IMR-90 (cell line): ENCODE measurements around the gene ARL4A. TPM values are rescaled to one million over a fixed set of nuclear protein-coding genes. Genes with fewer than 3 reads are reported as not detected.

ENCODE experiments used
- ATAC-seq: fragments of 200-7000 bp; cut with Tn5 transposase; 2 replicates; pipeline ENCODE4 v1.9.1; 2020; ENCODE audit warnings: low read depth, mild to moderate bottlenecking, moderate library complexity
- BruUV-seq: library from RNA; stranded (reverse); fragments of 400-500 nt; replicated peaks from 2 replicates; lab custom pipeline; 2021; lab: Mats Ljungman, UMichigan
- CTCF ChIA-PET: fragments of 300-600 bp; formaldehyde crosslinking; extraction: SDS; loops from one replicate; lab custom pipeline; 2021; ENCODE audit warnings: antibody characterized with exemption; lab: Yijun Ruan, JAX
- POLR2A ChIA-PET: fragments of 300-600 bp; sonication (Branson Sonifier 250); formaldehyde crosslinking; loops from one replicate; lab custom pipeline; 2022; ENCODE audit warnings: antibody characterized with exemption; ENCODE audit not compliant: unreplicated experiment; lab: Charles Lee
- DNase-seq: peaks from one replicate; pipeline ENCODE4 v3.0.0; 2013
- H2AFZ ChIP-seq: replicated peaks from 2 replicates; pipeline ENCODE3; 2013; ENCODE audit warnings: low read length, mild to moderate bottlenecking; ENCODE audit not compliant: poor library complexity
- H2AK5ac ChIP-seq: 2 replicates; pipeline ENCODE4 v1.6.1; 2013; ENCODE audit warnings: low read depth, low read length, inconsistent platforms
- H2AK9ac ChIP-seq: replicated peaks from 2 replicates; pipeline ENCODE3; 2013; ENCODE audit warnings: mild to moderate bottlenecking, low read depth, low read length, moderate library complexity; ENCODE audit not compliant: poor library complexity
- H2BK120ac ChIP-seq: 2 replicates; pipeline ENCODE4 v1.6.1; 2013; ENCODE audit warnings: low read depth, low read length, inconsistent platforms
- H2BK15ac ChIP-seq: 3 replicates; pipeline ENCODE4 v1.6.1; 2013; ENCODE audit warnings: low read depth, low read length, inconsistent platforms
- H2BK20ac ChIP-seq: 2 replicates; pipeline ENCODE4 v1.6.1; 2013; ENCODE audit warnings: low read depth, mild to moderate bottlenecking, inconsistent platforms, low read length, moderate library complexity
- H2BK5ac ChIP-seq: 2 replicates; pipeline ENCODE4 v1.6.1; 2013; ENCODE audit warnings: mild to moderate bottlenecking, low read depth, low read length, inconsistent platforms; ENCODE audit not compliant: poor library complexity, severe bottlenecking
- H3K14ac ChIP-seq: replicated peaks from 2 replicates; pipeline ENCODE4 v1.6.1; 2013; ENCODE audit warnings: low read depth, low read length, inconsistent platforms
- H3K18ac ChIP-seq: 2 replicates; pipeline ENCODE4 v1.6.1; 2013; ENCODE audit warnings: low read depth, low read length, control low read depth
- H3K23ac ChIP-seq: 2 replicates; pipeline ENCODE4 v1.6.1; 2013; ENCODE audit warnings: low read depth, low read length, inconsistent platforms
- H3K27ac ChIP-seq: 2 replicates; pipeline ENCODE4 v1.5.1; 2013; ENCODE audit warnings: mild to moderate bottlenecking, control low read depth, low read length; ENCODE audit not compliant: insufficient read depth
- H3K27me3 ChIP-seq: 2 replicates; pipeline ENCODE4 v1.6.1; 2013; ENCODE audit warnings: low read length; ENCODE audit not compliant: control insufficient read depth, insufficient read depth
- H3K36me3 ChIP-seq: 2 replicates; pipeline ENCODE4 v1.6.1; 2013; ENCODE audit warnings: low read length, mixed read lengths; ENCODE audit not compliant: control insufficient read depth, insufficient read depth
- H3K4ac ChIP-seq: 2 replicates; pipeline ENCODE4 v1.6.1; 2013; ENCODE audit warnings: low read depth, low read length, inconsistent platforms
- H3K4me1 ChIP-seq: 2 replicates; pipeline ENCODE4 v1.6.1; 2013; ENCODE audit warnings: low read length, mixed read lengths; ENCODE audit not compliant: control insufficient read depth, insufficient read depth
- H3K4me2 ChIP-seq: 2 replicates; pipeline ENCODE4 v1.6.1; 2013; ENCODE audit warnings: low read depth, mild to moderate bottlenecking, control low read depth, low read length, moderate library complexity
- H3K4me3 ChIP-seq: 2 replicates; pipeline ENCODE4 v1.5.1; 2013; ENCODE audit warnings: low read depth, mild to moderate bottlenecking, control low read depth, low read length, moderate library complexity; ENCODE audit not compliant: insufficient read depth
- H3K56ac ChIP-seq: 2 replicates; pipeline ENCODE4 v1.6.1; 2013; ENCODE audit warnings: low read length, inconsistent platforms; ENCODE audit not compliant: insufficient read depth; ENCODE audit errors: extremely low read depth
- H3K79me1 ChIP-seq, 2 experiments: 2 replicates each; pipeline ENCODE4 v1.6.1; 2013; ENCODE audit warnings: low read length in 2 of 2, inconsistent platforms in 1 of 2, low read depth in 1 of 2
- H3K9ac ChIP-seq: 2 replicates; pipeline ENCODE4 v1.6.1; 2013; ENCODE audit warnings: low read depth, low read length, control low read depth
- H3K9me1 ChIP-seq: 2 replicates; pipeline ENCODE4 v1.6.1; 2013; ENCODE audit warnings: low read length, inconsistent platforms; ENCODE audit not compliant: insufficient read depth
- H3K9me3 ChIP-seq: 2 replicates; pipeline ENCODE4 v1.6.1; 2013; ENCODE audit warnings: low read length; ENCODE audit not compliant: control insufficient read depth, insufficient read depth
- H4K20me1 ChIP-seq: 2 replicates; pipeline ENCODE4 v1.6.1; 2013; ENCODE audit warnings: low read length, inconsistent platforms; ENCODE audit not compliant: insufficient read depth
- H4K5ac ChIP-seq: 2 replicates; pipeline ENCODE4 v1.6.1; 2013; ENCODE audit warnings: mild to moderate bottlenecking, low read depth, low read length, control low read depth
- H4K8ac ChIP-seq, 2 experiments: 2 replicates each; pipeline ENCODE4 v1.6.1; 2013; ENCODE audit warnings: low read depth in 2 of 2, low read length in 2 of 2, control low read depth in 1 of 2, inconsistent platforms in 1 of 2
- H4K91ac ChIP-seq: 2 replicates; pipeline ENCODE4 v1.6.1; 2013; ENCODE audit warnings: low read depth, low read length, inconsistent platforms; ENCODE audit not compliant: insufficient read depth
- BHLHE40 ChIP-seq: fragments of 150-350 bp; IDR thresholded peaks from 2 replicates; pipeline ENCODE4 v1.6.1; 2016; ENCODE audit warnings: mild to moderate bottlenecking, low read depth, low read length
- CEBPB ChIP-seq: IDR thresholded peaks from 2 replicates; pipeline ENCODE4 v1.6.1; 2012; ENCODE audit warnings: low read depth, low read length, improper control_type of control experiment
- CHD1 ChIP-seq: IDR thresholded peaks from 2 replicates; pipeline ENCODE4 v1.6.1; 2012; ENCODE audit warnings: low read depth, low read length, improper control_type of control experiment
- CTCF ChIP-seq: conservative IDR thresholded peaks from 2 replicates; pipeline ENCODE4 v1.5.1; 2012; ENCODE audit warnings: mild to moderate bottlenecking, low read depth, low read length, improper control_type of control experiment
- ELK1 ChIP-seq: fragments of 150-350 bp; IDR thresholded peaks from 2 replicates; pipeline ENCODE4 v1.6.1; 2016; ENCODE audit warnings: low read depth, mild to moderate bottlenecking, low read length, moderate library complexity, borderline replicate concordance
- FOS ChIP-seq: fragments of 150-350 bp; IDR thresholded peaks from 2 replicates; pipeline ENCODE4 v1.6.1; 2016; ENCODE audit warnings: low read depth, low read length
- MAFK ChIP-seq: IDR thresholded peaks from 2 replicates; pipeline ENCODE4 v1.6.1; 2012; ENCODE audit warnings: low read depth, low read length, improper control_type of control experiment
- MAZ ChIP-seq: IDR thresholded peaks from 2 replicates; pipeline ENCODE4 v1.6.1; 2012; ENCODE audit warnings: low read depth, mild to moderate bottlenecking, low read length, improper control_type of control experiment, moderate library complexity, borderline replicate concordance
- NFE2L2 ChIP-seq: fragments of 150-350 bp; IDR thresholded peaks from 2 replicates; pipeline ENCODE4 v1.6.1; 2016; ENCODE audit warnings: low read depth, mild to moderate bottlenecking, low read length
- POLR2A ChIP-seq: IDR thresholded peaks from 2 replicates; pipeline ENCODE4 v1.6.1; 2012; ENCODE audit warnings: mild to moderate bottlenecking, low read depth, low read length
- RAD21 ChIP-seq: IDR thresholded peaks from 2 replicates; pipeline ENCODE4 v1.6.1; 2012; ENCODE audit warnings: low read length, improper control_type of control experiment
- RCOR1 ChIP-seq: IDR thresholded peaks from 2 replicates; pipeline ENCODE4 v1.6.1; 2012; ENCODE audit warnings: mild to moderate bottlenecking, low read length, improper control_type of control experiment; ENCODE audit not compliant: insufficient replicate concordance
- RFX5 ChIP-seq: IDR thresholded peaks from 2 replicates; pipeline ENCODE4 v1.8.0; 2012; ENCODE audit warnings: low read depth, mild to moderate bottlenecking, low read length, moderate library complexity
- SMC3 ChIP-seq: fragments of 150-350 bp; IDR thresholded peaks from 2 replicates; pipeline ENCODE4 v1.6.1; 2016; ENCODE audit warnings: low read depth, mild to moderate bottlenecking, antibody characterized with exemption, low read length, moderate library complexity
- WGBS, 2 experiments: methylation state at CpG; one replicate each; pipeline versions ENCODE4 v1.1.5 to v1.1.7; 2013; ENCODE audit warnings: missing lambda C conversion rate in 2 of 2; ENCODE audit not compliant: insufficient read length in 1 of 2; ENCODE audit errors: extremely low coverage in 2 of 2; 5-methylcytosine and 5-hydroxymethylcytosine counted together
- dilution Hi-C: fragments of 300-500 bp; cut with HindIII; formaldehyde crosslinking; loops from one replicate; pipeline ENCODE4 v1.14.3; 2018; ENCODE audit warnings: low sequenced_read_pairs; ENCODE audit not compliant: unreplicated experiment
- in situ Hi-C: fragments of 300-500 bp; cut with MboI; formaldehyde crosslinking; loops from 3 replicates; pipeline ENCODE4 v1.14.3; 2019; ENCODE audit warnings: low sequenced_read_pairs, inconsistent platforms, mixed read lengths
- intact Hi-C: fragments of 100-400 bp; cut with micrococcal nuclease; formaldehyde crosslinking; loops from 2 replicates; pipeline ENCODE4 v1.10.0; 2022
- polyA plus RNA-seq, 3 experiments: library from polyadenylated mRNA; depleted of rRNA; stranded (reverse); fragments of >200 nt; gene quantifications; 2 replicates each; pipeline ENCODE4 v1.2.3, GENCODE V29; 2012; ENCODE audit warnings: low replicate concordance in 1 of 3
- total RNA-seq: library from RNA; depleted of rRNA; stranded (reverse); fragments of >200 nt; gene quantifications from 2 replicates; pipeline ENCODE4 v1.2.3, GENCODE V29; 2012
- TF ChIP-seq, protein P1 (sequence below): fragments of 150-350 bp; IDR thresholded peaks from 2 replicates; pipeline ENCODE4 v1.6.1; 2017; ENCODE audit warnings: mild to moderate bottlenecking, antibody characterized with exemption, low read length, low read depth

ARL4A gene
- total and polyA plus RNA-seq, 2 of the 4 experiments (the other 2 are of a cell fraction), result 13.7 to 22.4 TPM

GRCh38 chr7:12714379-12714737, 26.9 kb downstream of the ARL4A start:
- peaks cover 3% of the 10 kb centered on the region; the same call in 1 of the 2 replicates for H3K9me1 ChIP-seq
- WGBS, 2 experiments, result no CpG with 5 or more reads among the region's 1 CpG
- dilution Hi-C loops, result no loop called here

More at GRCh38 chr7:12714379-12714737, 26.9 kb downstream of the ARL4A start:
- H4K5ac ChIP-seq, result no peak overlapping the region
- no peak overlapping the region for H2AK5ac ChIP-seq
- H2BK5ac ChIP-seq, result no peak overlapping the region
- no peaks in the 10 kb centered on the region for H4K20me1 ChIP-seq
- no peak overlapping the region for H3K23ac ChIP-seq
- POLR2A ChIA-PET, result no interaction called here
- no peak overlapping the region for H2AFZ ChIP-seq
- H2BK20ac ChIP-seq, result no peak overlapping the region
- H3K4ac ChIP-seq, result no peak overlapping the region
- no peak overlapping the region for H3K18ac ChIP-seq
- H3K4me2 ChIP-seq, result no peak overlapping the region
- no TSS peak for BruUV-seq
- H3K79me1 ChIP-seq, result no peaks in the 10 kb centered on the region
- CTCF ChIA-PET, result no interaction called here
- no peak overlapping the region for H2AK9ac ChIP-seq
- no peaks in the 10 kb centered on the region for H3K9me3 ChIP-seq
- H3K4me3 ChIP-seq, result no peak overlapping the region
- no peak overlapping the region for H4K91ac ChIP-seq
- DNase-seq, result no peak
- no peaks in the 10 kb centered on the region for H3K27me3 ChIP-seq
- TF ChIP-seq CEBPB (no peak), BHLHE40 (no peak), MAFK (no peak), MAZ (no peak), ELK1 (no peak), FOS (no peak), CHD1 (no peak), POLR2A (no peak), NFE2L2 (no peak), CTCF (no peak), RFX5 (no peak), RAD21 (no peak), RCOR1 (no peak), SMC3 (no peak)
- TF ChIP-seq, protein P1, sequence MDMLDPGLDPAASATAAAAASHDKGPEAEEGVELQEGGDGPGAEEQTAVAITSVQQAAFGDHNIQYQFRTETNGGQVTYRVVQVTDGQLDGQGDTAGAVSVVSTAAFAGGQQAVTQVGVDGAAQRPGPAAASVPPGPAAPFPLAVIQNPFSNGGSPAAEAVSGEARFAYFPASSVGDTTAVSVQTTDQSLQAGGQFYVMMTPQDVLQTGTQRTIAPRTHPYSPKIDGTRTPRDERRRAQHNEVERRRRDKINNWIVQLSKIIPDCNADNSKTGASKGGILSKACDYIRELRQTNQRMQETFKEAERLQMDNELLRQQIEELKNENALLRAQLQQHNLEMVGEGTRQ, result no peak
- H3K9ac ChIP-seq, result no peak overlapping the region
- no peaks in the 10 kb centered on the region for H3K36me3 ChIP-seq
- H3K56ac ChIP-seq, result no peak overlapping the region
- intact Hi-C loops, result no loop called here
- H2BK120ac ChIP-seq, result no peak overlapping the region
- H3K14ac ChIP-seq, result no peak overlapping the region
- peaks cover 12% of the 10 kb centered on the region for H3K4me1 ChIP-seq
- no peak overlapping the region for H4K8ac ChIP-seq
- in situ Hi-C loops, result no loop called here
- no peak overlapping the region for H3K27ac ChIP-seq
- H2BK15ac ChIP-seq, result no peak overlapping the region
- ATAC-seq, result no peak
